CD14-positive monocyte (primary cell): ENCODE results near the gene ZSCAN5A. TPM values are rescaled to one million over a fixed set of nuclear protein-coding genes. Genes with fewer than 3 reads are reported as not detected.

Experiments used
- DNase-seq, 3 donors: peaks; one replicate each; pipeline ENCODE4 v3.0.0-alpha.2; 2011 to 2022
- H2AFZ ChIP-seq: 2 replicates; pipeline ENCODE4 v1.6.0; 2012; ENCODE audit warnings: mild to moderate bottlenecking, low read depth, low read length, inconsistent platforms; ENCODE audit not compliant: insufficient read depth, poor library complexity, severe bottlenecking
- H3K27ac ChIP-seq, 2 donors: 1 replicate in 1 of 2; 2 replicates in 1 of 2; pipeline ENCODE4 v1.5.1; 2012 to 2013; ENCODE audit warnings: low read length in 2 of 2, control low read depth in 1 of 2, inconsistent platforms in 1 of 2, low read depth in 1 of 2, mild to moderate bottlenecking in 1 of 2
- H3K27me3 ChIP-seq, 2 donors: one replicate each; pipeline versions ENCODE4 v1.6.0 to v1.6.1; 2011 to 2013; ENCODE audit warnings: low read length in 2 of 2; ENCODE audit not compliant: control insufficient read depth in 2 of 2, insufficient read depth in 2 of 2
- H3K36me3 ChIP-seq, 2 donors: replicated peaks in 1 of 2; 1 replicate in 1 of 2; 2 replicates in 1 of 2; pipeline versions ENCODE4 v1.5.1 to v1.6.1; 2012 to 2013; ENCODE audit warnings: low read length in 2 of 2, control low read depth in 1 of 2, inconsistent platforms in 1 of 2, mild to moderate bottlenecking in 1 of 2; ENCODE audit not compliant: insufficient read depth in 2 of 2, control insufficient read depth in 1 of 2
- H3K4me1 ChIP-seq, 2 donors: 1 replicate in 1 of 2; 2 replicates in 1 of 2; pipeline versions ENCODE4 v1.5.1 to v1.6.1; 2012 to 2013; ENCODE audit warnings: low read length in 2 of 2, control low read depth in 1 of 2, inconsistent platforms in 1 of 2, mild to moderate bottlenecking in 1 of 2, moderate library complexity in 1 of 2; ENCODE audit not compliant: insufficient read depth in 2 of 2, control insufficient read depth in 1 of 2
- H3K4me2 ChIP-seq: replicated peaks from 2 replicates; pipeline ENCODE3; 2012; ENCODE audit warnings: low read length, moderate library complexity, mild to moderate bottlenecking; ENCODE audit not compliant: poor library complexity, severe bottlenecking; ENCODE audit errors: extremely low read depth
- H3K4me3 ChIP-seq, 3 experiments: fragments of 200-600 bp in 1 of 3; sonication (generic) in 1 of 3; replicated peaks in 1 of 3; 1 replicate in 2 of 3; 2 replicates in 1 of 3; pipeline ENCODE4 v1.5.1; 2011 to 2013; ENCODE audit warnings: low read length in 3 of 3, mild to moderate bottlenecking in 3 of 3, control low read depth in 2 of 3, low read depth in 2 of 3, inconsistent platforms in 1 of 3, moderate library complexity in 1 of 3
- H3K79me2 ChIP-seq: 2 replicates; pipeline ENCODE4 v1.6.0; 2012; ENCODE audit warnings: mild to moderate bottlenecking, control low read depth, inconsistent platforms, low read length, moderate library complexity; ENCODE audit not compliant: insufficient read depth
- H3K9ac ChIP-seq: 2 replicates; pipeline ENCODE4 v1.6.0; 2017; ENCODE audit warnings: low read length, mild to moderate bottlenecking; ENCODE audit not compliant: insufficient read depth, poor library complexity, severe bottlenecking
- H3K9me3 ChIP-seq, 2 donors: replicated peaks in 1 of 2; 1 replicate in 1 of 2; 2 replicates in 1 of 2; pipeline versions ENCODE4 v1.5.1 to v1.6.1; 2012 to 2013; ENCODE audit warnings: low read length in 2 of 2, control low read depth in 1 of 2; ENCODE audit not compliant: control insufficient read depth in 1 of 2, insufficient read depth in 1 of 2
- H4K20me1 ChIP-seq: 2 replicates; pipeline ENCODE4 v1.6.0; 2012; ENCODE audit warnings: mild to moderate bottlenecking, low read length, control low read depth, moderate library complexity; ENCODE audit not compliant: insufficient read depth
- H3K27ac Mint-ChIP-seq, 7 donors: one replicate each; pipeline ENCODE4 v1.8.0; 2020; ENCODE audit warnings: mild to moderate bottlenecking in 7 of 7, mixed read lengths in 7 of 7, moderate library complexity in 6 of 7, inconsistent platforms in 2 of 7
- H3K27me3 Mint-ChIP-seq, 3 donors: one replicate each; pipeline ENCODE4 v1.8.0; 2021 to 2022; ENCODE audit warnings: low read depth in 3 of 3, mild to moderate bottlenecking in 3 of 3, mixed read lengths in 3 of 3, moderate library complexity in 3 of 3, inconsistent platforms in 1 of 3
- H3K36me3 Mint-ChIP-seq, 2 donors: one replicate each; pipeline ENCODE4 v1.8.0; 2020; ENCODE audit warnings: mixed read lengths in 2 of 2, inconsistent platforms in 1 of 2, mild to moderate bottlenecking in 1 of 2
- H3K4me1 Mint-ChIP-seq: one replicate; pipeline ENCODE4 v1.8.0; 2020; ENCODE audit warnings: mild to moderate bottlenecking, mixed read lengths
- H3K4me3 Mint-ChIP-seq, 2 donors: one replicate each; pipeline ENCODE4 v1.8.0; 2020; ENCODE audit warnings: mild to moderate bottlenecking in 2 of 2, mixed read lengths in 2 of 2, moderate library complexity in 1 of 2
- H3K9me3 Mint-ChIP-seq, 7 donors: one replicate each; pipeline ENCODE4 v1.8.0; 2020 to 2022; ENCODE audit warnings: mixed read lengths in 7 of 7, mild to moderate bottlenecking in 6 of 7, moderate library complexity in 6 of 7, inconsistent platforms in 2 of 7
- WGBS: methylation state at CpG from one replicate; pipeline ENCODE4 v1.1.5; 2013; ENCODE audit warnings: missing lambda C conversion rate; ENCODE audit not compliant: insufficient coverage; 5-methylcytosine and 5-hydroxymethylcytosine counted together
- intact Hi-C, 2 donors: fragments of 100-400 bp; cut with micrococcal nuclease; formaldehyde crosslinking; loops; one replicate each; pipeline versions ENCODE4 v1.15.0 to v1.15.1; 2023
- polyA plus RNA-seq, 3 donors: library from polyadenylated mRNA; depleted of rRNA in 1 of 3; unstranded in 2 of 3; stranded (reverse) in 1 of 3; fragments of 300-500 nt in 2 of 3; fragments of >200 nt in 1 of 3; fragmentation: Illumina TruSeq in 2 of 3; gene quantifications; 1 replicate in 2 of 3; 2 replicates in 1 of 3; pipeline ENCODE4 v1.2.3, GENCODE V29; 2012 to 2021
- TF ChIP-seq, protein P1 (sequence below): fragments of 200-600 bp; IDR thresholded peaks from one replicate; pipeline ENCODE4 v1.8.0; 2022; ENCODE audit warnings: antibody characterized with exemption, mild to moderate bottlenecking

The ZSCAN5A gene
- polyA plus RNA-seq, 3 donors: 5.3 to 11.3 (median 6.3) TPM

DNA sequence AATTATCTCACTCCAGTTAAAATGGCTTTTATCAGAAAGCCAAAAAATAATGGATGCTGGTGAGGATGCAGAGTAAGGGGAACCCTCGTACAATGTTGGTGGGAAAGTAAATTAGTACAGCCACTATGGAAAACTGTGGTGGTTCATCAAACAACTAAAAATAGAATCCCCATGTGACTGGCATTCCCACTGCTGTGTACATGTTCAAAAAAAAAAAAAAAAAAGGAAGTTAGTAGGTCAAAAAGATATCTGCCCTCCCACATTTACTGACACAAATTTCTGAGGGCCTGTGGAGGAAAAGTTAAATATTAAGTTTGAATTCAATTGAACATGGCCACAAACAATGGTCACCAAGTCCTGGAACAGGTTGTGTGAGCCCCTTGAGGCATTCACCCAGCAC, 9.8 kb upstream of the ZSCAN5A start:
- Histone ChIP-seq H3K4me2 (peak overlapping the region; percentile 26), H3K79me2 (peaks cover 8% of the 10 kb centered on the region), H3K4me1 (peaks cover 54 to 59% of the 10 kb centered on the region in 2 donors), H3K4me3 (peak overlapping the region in 1 of 3 experiments; percentile 28), H3K27ac (peak overlapping the region; percentile 13 to 68), H3K36me3 (no peaks in the 10 kb centered on the region), H3K9me3 (no peaks in the 10 kb centered on the region), H4K20me1 (no peaks in the 10 kb centered on the region), H3K9ac (no peak overlapping the region), H3K27me3 (no peaks in the 10 kb centered on the region), H2AFZ (peak overlapping the region; percentile 27)
- DNase-seq: peak in 2 of 3 donors; percentile 23 to 54
- Mint-ChIP-seq H3K36me3 (no peaks in the 10 kb centered on the region), H3K27me3 (no peaks in the 10 kb centered on the region), H3K4me3 (no peak overlapping the region), H3K9me3 (peaks cover 0 to 6% (median 2%) of the 10 kb centered on the region in 7 donors), H3K27ac (peak overlapping the region in 6 of 7 donors; percentile 19 to 73 (median 48)), H3K4me1 (peaks cover 50% of the 10 kb centered on the region)
- intact Hi-C loops: no loop called here
- WGBS: no CpG with 5 or more reads among the region's 1 CpG
- TF ChIP-seq, protein P1, sequence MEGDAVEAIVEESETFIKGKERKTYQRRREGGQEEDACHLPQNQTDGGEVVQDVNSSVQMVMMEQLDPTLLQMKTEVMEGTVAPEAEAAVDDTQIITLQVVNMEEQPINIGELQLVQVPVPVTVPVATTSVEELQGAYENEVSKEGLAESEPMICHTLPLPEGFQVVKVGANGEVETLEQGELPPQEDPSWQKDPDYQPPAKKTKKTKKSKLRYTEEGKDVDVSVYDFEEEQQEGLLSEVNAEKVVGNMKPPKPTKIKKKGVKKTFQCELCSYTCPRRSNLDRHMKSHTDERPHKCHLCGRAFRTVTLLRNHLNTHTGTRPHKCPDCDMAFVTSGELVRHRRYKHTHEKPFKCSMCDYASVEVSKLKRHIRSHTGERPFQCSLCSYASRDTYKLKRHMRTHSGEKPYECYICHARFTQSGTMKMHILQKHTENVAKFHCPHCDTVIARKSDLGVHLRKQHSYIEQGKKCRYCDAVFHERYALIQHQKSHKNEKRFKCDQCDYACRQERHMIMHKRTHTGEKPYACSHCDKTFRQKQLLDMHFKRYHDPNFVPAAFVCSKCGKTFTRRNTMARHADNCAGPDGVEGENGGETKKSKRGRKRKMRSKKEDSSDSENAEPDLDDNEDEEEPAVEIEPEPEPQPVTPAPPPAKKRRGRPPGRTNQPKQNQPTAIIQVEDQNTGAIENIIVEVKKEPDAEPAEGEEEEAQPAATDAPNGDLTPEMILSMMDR: no peak

DNA sequence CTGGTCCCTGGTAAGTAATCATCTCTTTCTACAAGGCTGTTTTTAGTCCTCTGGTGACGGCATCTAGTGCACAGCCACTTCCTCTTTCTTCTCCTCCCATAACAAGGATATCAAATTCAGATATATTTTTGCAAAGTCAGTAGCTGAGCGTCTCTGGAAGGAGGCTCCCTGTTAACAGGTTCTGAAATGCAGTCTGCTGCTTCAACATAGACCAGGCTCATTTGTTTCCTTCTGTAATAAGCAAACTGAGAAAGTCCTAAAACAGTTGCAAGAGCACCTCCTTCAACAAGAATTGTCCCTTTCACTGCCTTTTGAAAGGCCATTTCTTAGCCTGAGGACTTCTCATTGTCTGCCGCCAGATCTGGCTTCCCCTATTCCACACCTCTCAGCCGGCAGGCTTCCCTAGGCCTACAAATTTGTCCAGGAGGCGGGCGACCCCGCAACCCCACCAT, 7.4 kb upstream of the ZSCAN5A start:
- intact Hi-C loops: no loop called here
- Histone ChIP-seq H3K9me3 (no peaks in the 10 kb centered on the region), H3K4me3 (peak overlapping the region in 1 of 3 experiments; percentile 37), H3K27me3 (no peaks in the 10 kb centered on the region), H3K4me1 (peaks cover 78 to 80% of the 10 kb centered on the region in 2 donors), H3K4me2 (peak overlapping the region; percentile 38), H4K20me1 (no peaks in the 10 kb centered on the region), H3K9ac (peak overlapping the region; percentile 52), H2AFZ (peak overlapping the region; percentile 61), H3K27ac (peak overlapping the region; percentile 77 to 83), H3K79me2 (peaks cover 8% of the 10 kb centered on the region), H3K36me3 (no peaks in the 10 kb centered on the region)
- Mint-ChIP-seq H3K4me1 (peaks cover 70% of the 10 kb centered on the region), H3K27ac (peak overlapping the region; percentile 80 to 97 (median 93)), H3K27me3 (no peaks in the 10 kb centered on the region), H3K9me3 (peaks cover 0 to 5% (median 0%) of the 10 kb centered on the region in 7 donors), H3K4me3 (peak overlapping the region in 1 of 2 donors; percentile 72), H3K36me3 (no peaks in the 10 kb centered on the region)
- 24% methylated on average over 5 of the region's 7 CpGs for WGBS
- TF ChIP-seq, protein P1: no peak
- DNase-seq: peak; percentile 54 to 74 (median 68)
